WTC11 (cell line): Measurements from ENCODE around the gene SMPD2. TPM values are rescaled to one million over a fixed set of nuclear protein-coding genes. Genes with fewer than 3 reads are reported as not detected.
A peak's percentile ranks its signal among the peaks of the same experiment; 100 is the strongest.

Source experiments
- ATAC-seq: fragments of 200-7000 bp; cut with Tn5 transposase; 2 replicates; pipeline ENCODE4 v1.10.0; 2021; ENCODE audit warnings: mild to moderate bottlenecking, moderate library complexity
- CTCF ChIA-PET: fragments of 300-600 bp; sonication (Branson Sonifier 250); formaldehyde crosslinking; loops from one replicate; lab custom pipeline; 2021; ENCODE audit warnings: antibody characterized with exemption; lab: Charles Lee
- POLR2A ChIA-PET: fragments of 350-600 bp; sonication (Branson Sonifier 250); formaldehyde crosslinking; loops from one replicate; lab custom pipeline; 2021; ENCODE audit warnings: antibody characterized with exemption; lab: Charles Lee
- DNase-seq: peaks from one replicate; pipeline ENCODE4 v3.0.0; 2021; ENCODE audit warnings: low spot score
- H3K27ac Mint-ChIP-seq: 2 replicates; pipeline ENCODE4 v1.8.0; 2021; ENCODE audit warnings: mixed read lengths
- H3K27me3 Mint-ChIP-seq: 2 replicates; pipeline ENCODE4 v1.8.0; 2021; ENCODE audit warnings: low read depth, mild to moderate bottlenecking, moderate library complexity, mixed read lengths
- H3K36me3 Mint-ChIP-seq: 2 replicates; pipeline ENCODE4 v1.8.0; 2021; ENCODE audit warnings: mixed read lengths
- H3K4me1 Mint-ChIP-seq: 2 replicates; pipeline ENCODE4 v1.8.0; 2022; ENCODE audit warnings: mixed read lengths
- H3K4me3 Mint-ChIP-seq: 2 replicates; pipeline ENCODE4 v1.8.0; 2021; ENCODE audit warnings: mild to moderate bottlenecking, moderate library complexity, mixed read lengths
- H3K9me3 Mint-ChIP-seq: 2 replicates; pipeline ENCODE4 v1.8.0; 2021; ENCODE audit warnings: mixed read lengths
- E2F1 ChIP-seq: sonication (generic); formaldehyde crosslinking; IDR thresholded peaks from 2 replicates; pipeline ENCODE4 v1.8.0; 2022; ENCODE audit warnings: mild to moderate bottlenecking, missing genetic modification reagents
- E2F4 ChIP-seq: sonication (generic); formaldehyde crosslinking; IDR thresholded peaks from 2 replicates; pipeline ENCODE4 v1.8.1; 2022; ENCODE audit warnings: low read depth, mild to moderate bottlenecking, moderate library complexity, missing genetic modification reagents, borderline replicate concordance
- E2F5 ChIP-seq: sonication (generic); formaldehyde crosslinking; IDR thresholded peaks from 2 replicates; pipeline ENCODE4 v1.8.1; 2022; ENCODE audit warnings: mild to moderate bottlenecking, moderate library complexity, missing genetic modification reagents
- ESRRA ChIP-seq: sonication (generic); formaldehyde crosslinking; IDR thresholded peaks from 2 replicates; pipeline ENCODE4 v1.8.1; 2022; ENCODE audit warnings: mild to moderate bottlenecking, missing genetic modification reagents, borderline replicate concordance
- FOXK1 ChIP-seq: sonication (generic); formaldehyde crosslinking; IDR thresholded peaks from 2 replicates; pipeline ENCODE4 v1.8.0; 2022; ENCODE audit warnings: mild to moderate bottlenecking, moderate library complexity, missing genetic modification reagents
- FOXP4 ChIP-seq: sonication (generic); formaldehyde crosslinking; IDR thresholded peaks from 2 replicates; pipeline ENCODE4 v1.8.0; 2022; ENCODE audit warnings: mild to moderate bottlenecking, missing genetic modification reagents
- GRHL2 ChIP-seq: fragments of 250-450 bp; sonication (Bioruptor Pico); IDR thresholded peaks from 2 replicates; pipeline ENCODE4 v1.8.0; 2022; ENCODE audit warnings: mild to moderate bottlenecking, moderate library complexity; ENCODE audit not compliant: insufficient replicate concordance, severe bottlenecking
- GTF2I ChIP-seq: fragments of 250-450 bp; sonication (Bioruptor Pico); conservative IDR thresholded peaks from 2 replicates; pipeline ENCODE4 v1.4.0; 2021; ENCODE audit warnings: mild to moderate bottlenecking
- IRF2 ChIP-seq: sonication (generic); formaldehyde crosslinking; IDR thresholded peaks from 2 replicates; pipeline ENCODE4 v1.8.0; 2022; ENCODE audit warnings: low read depth, missing genetic modification reagents, borderline replicate concordance
- KAT7 ChIP-seq: sonication (generic); formaldehyde crosslinking; IDR thresholded peaks from 2 replicates; pipeline ENCODE4 v1.8.1; 2023; ENCODE audit warnings: missing genetic modification reagents, mild to moderate bottlenecking, borderline replicate concordance
- MAX ChIP-seq: sonication (generic); formaldehyde crosslinking; IDR thresholded peaks from 2 replicates; pipeline ENCODE4 v1.8.0; 2022; ENCODE audit warnings: mild to moderate bottlenecking, missing genetic modification reagents
- MXD4 ChIP-seq: fragments of 250-450 bp; sonication (Bioruptor Pico); IDR thresholded peaks from 2 replicates; pipeline ENCODE4 v1.8.0; 2021; ENCODE audit warnings: mild to moderate bottlenecking, moderate library complexity, borderline replicate concordance
- NFYB ChIP-seq: sonication (generic); formaldehyde crosslinking; conservative IDR thresholded peaks from 2 replicates; pipeline ENCODE4 v1.8.0; 2022; ENCODE audit warnings: low read depth, missing genetic modification reagents
- NR1H2 ChIP-seq: sonication (generic); formaldehyde crosslinking; IDR thresholded peaks from 2 replicates; pipeline ENCODE4 v1.9.0; 2021; ENCODE audit warnings: mild to moderate bottlenecking, moderate library complexity, missing genetic modification reagents
- OVOL2 ChIP-seq: fragments of 250-450 bp; sonication (Bioruptor Pico); IDR thresholded peaks from 2 replicates; pipeline ENCODE4 v1.9.0; 2021; ENCODE audit warnings: mild to moderate bottlenecking, borderline replicate concordance
- PRRX2 ChIP-seq: fragments of 250-450 bp; sonication (Bioruptor Pico); IDR thresholded peaks from 2 replicates; pipeline ENCODE4 v1.8.0; 2021; ENCODE audit warnings: mild to moderate bottlenecking
- RORB ChIP-seq: fragments of 250-450 bp; sonication (Bioruptor Pico); IDR thresholded peaks from 2 replicates; pipeline ENCODE4 v1.9.0; 2021; ENCODE audit warnings: mild to moderate bottlenecking
- SMAD4 ChIP-seq: sonication (generic); formaldehyde crosslinking; IDR thresholded peaks from 2 replicates; pipeline ENCODE4 v1.8.0; 2022; ENCODE audit warnings: mild to moderate bottlenecking, missing genetic modification reagents
- TEAD1 ChIP-seq: sonication (generic); formaldehyde crosslinking; IDR thresholded peaks from 2 replicates; pipeline ENCODE4 v1.8.0; 2022; ENCODE audit warnings: mild to moderate bottlenecking, missing genetic modification reagents
- TEAD4 ChIP-seq: sonication (generic); formaldehyde crosslinking; IDR thresholded peaks from 2 replicates; pipeline ENCODE4 v1.8.0; 2022; ENCODE audit warnings: mild to moderate bottlenecking, missing genetic modification reagents
- USF2 ChIP-seq: sonication (generic); formaldehyde crosslinking; IDR thresholded peaks from 2 replicates; pipeline ENCODE4 v1.8.1; 2023; ENCODE audit warnings: mild to moderate bottlenecking, missing genetic modification reagents, moderate library complexity
- ZBTB21 ChIP-seq: sonication (generic); formaldehyde crosslinking; IDR thresholded peaks from 2 replicates; pipeline ENCODE4 v1.8.1; 2023; ENCODE audit warnings: mild to moderate bottlenecking, missing genetic modification reagents, borderline replicate concordance
- ZNF219 ChIP-seq: sonication (generic); formaldehyde crosslinking; IDR thresholded peaks from 2 replicates; pipeline ENCODE4 v1.8.0; 2023; ENCODE audit warnings: missing genetic modification reagents, mild to moderate bottlenecking, borderline replicate concordance
- ZNF232 ChIP-seq: sonication (generic); formaldehyde crosslinking; IDR thresholded peaks from 2 replicates; pipeline ENCODE4 v1.8.0; 2022; ENCODE audit warnings: mild to moderate bottlenecking, missing genetic modification reagents
- ZNF263 ChIP-seq: sonication (generic); formaldehyde crosslinking; IDR thresholded peaks from 2 replicates; pipeline ENCODE4 v1.8.1; 2022; ENCODE audit warnings: low read depth, mild to moderate bottlenecking, moderate library complexity, missing genetic modification reagents
- ZNF396 ChIP-seq: fragments of 250-450 bp; sonication (Bioruptor Pico); IDR thresholded peaks from 2 replicates; pipeline ENCODE4 v1.8.0; 2021; ENCODE audit warnings: mild to moderate bottlenecking, moderate library complexity, borderline replicate concordance
- ZNF423 ChIP-seq: fragments of 250-450 bp; sonication (Bioruptor Pico); IDR thresholded peaks from 2 replicates; pipeline ENCODE4 v2.1.2; 2022; ENCODE audit warnings: mild to moderate bottlenecking, moderate library complexity
- total RNA-seq: library from RNA; stranded (reverse); gene quantifications from 3 replicates; pipeline ENCODE4 v1.2.3, GENCODE V29; 2021

Gene SMPD2
- total RNA-seq, 1 experiment from 2014 or later: 13.1 TPM

- ATAC-seq (no peak), DNase-seq (no peak)
- H3K27ac Mint-ChIP-seq: no peak overlapping the region
- ChIA-PET POLR2A (no interaction called here), CTCF (no interaction called here)
- no peak overlapping the region for H3K4me3 Mint-ChIP-seq
- peaks cover 92% of the 10 kb centered on the region for H3K36me3 Mint-ChIP-seq
- TF ChIP-seq ZBTB21 (no peak), SMAD4 (CRISPR knock-in tag) (no peak), ZNF263 (no peak), PRRX2 (CRISPR knock-in tag) (no peak), FOXK1 (CRISPR knock-in tag) (no peak), KAT7 (CRISPR knock-in tag) (no peak), IRF2 (CRISPR knock-in tag) (no peak), MXD4 (CRISPR knock-in tag) (no peak), ESRRA (no peak), ZNF232 (no peak), FOXP4 (no peak), E2F4 (no peak), E2F5 (CRISPR knock-in tag) (no peak), ZNF423 (CRISPR knock-in tag) (no peak), OVOL2 (CRISPR knock-in tag) (no peak), TEAD4 (no peak), NR1H2 (CRISPR knock-in tag) (no peak), USF2 (CRISPR knock-in tag) (no peak), TEAD1 (CRISPR knock-in tag) (no peak)
- H3K9me3 Mint-ChIP-seq: no peaks in the 10 kb centered on the region
- peaks cover 7% of the 10 kb centered on the region for H3K4me1 Mint-ChIP-seq
- H3K27me3 Mint-ChIP-seq: no peaks in the 10 kb centered on the region
Observed at GRCh38 chr6:109467696-109468095, 27.2 kb downstream of the SMPD2 start.

- DNase-seq (no peak), ATAC-seq (no peak)
- Mint-ChIP-seq H3K27me3 (no peaks in the 10 kb centered on the region), H3K36me3 (peaks cover 93% of the 10 kb centered on the region), H3K9me3 (no peaks in the 10 kb centered on the region), H3K27ac (peak overlapping the region; percentile 17; the same call in 1 of the 2 replicates), H3K4me1 (peaks cover 7% of the 10 kb centered on the region), H3K4me3 (no peak overlapping the region)
- POLR2A ChIA-PET: interaction anchor here (1.2 kb wide), 1 partner anchor 15 kb away, joined by 4 read pairs; no protein-coding TSS in a partner anchor
- CTCF ChIA-PET: interaction anchor here (1.4 kb wide), 1 partner anchor 11 kb away, joined by 5 read pairs; no protein-coding TSS in a partner anchor
- TF ChIP-seq E2F5 (CRISPR knock-in tag) (no peak), GRHL2 (CRISPR knock-in tag) (no peak), E2F4 (no peak), NFYB (CRISPR knock-in tag) (no peak), NR1H2 (CRISPR knock-in tag) (no peak), MAX (CRISPR knock-in tag) (no peak), RORB (CRISPR knock-in tag) (no peak), ZNF219 (CRISPR knock-in tag) (no peak), OVOL2 (CRISPR knock-in tag) (no peak), ZNF396 (CRISPR knock-in tag) (no peak), GTF2I (CRISPR knock-in tag) (no peak), E2F1 (no peak)
Observed at GRCh38 chr6:109469591-109470189, 29.2 kb downstream of the SMPD2 start.
